Fibroblast of lung (primary cell): Measurements from ENCODE around the gene KPNB1. TPM values are rescaled to one million over a fixed set of nuclear protein-coding genes. Genes with fewer than 3 reads are reported as not detected.

Experiments
- DNase-seq, 2 donors: peaks; one replicate each; pipeline versions ENCODE4 v3.0.0 to v3.0.0-alpha.2; 2010; ENCODE audit warnings: low read depth in 2 of 2
- H2AFZ ChIP-seq: 2 replicates; pipeline ENCODE4 v1.5.1; 2012; ENCODE audit warnings: low read length, control low read depth, inconsistent platforms
- H3K27ac ChIP-seq: 2 replicates; pipeline ENCODE4 v1.5.1; 2011; ENCODE audit warnings: low read length, control low read depth; ENCODE audit not compliant: insufficient read depth
- H3K27me3 ChIP-seq: 2 replicates; pipeline ENCODE4 v1.5.1; 2011; ENCODE audit warnings: mild to moderate bottlenecking, low read length; ENCODE audit not compliant: control insufficient read depth, insufficient read depth
- H3K36me3 ChIP-seq: 2 replicates; pipeline ENCODE4 v1.5.1; 2011; ENCODE audit warnings: low read length; ENCODE audit not compliant: control insufficient read depth, insufficient read depth
- H3K4me1 ChIP-seq: 2 replicates; pipeline ENCODE4 v1.5.1; 2011; ENCODE audit warnings: low read length; ENCODE audit not compliant: control insufficient read depth, insufficient read depth; ENCODE audit errors: extremely low read depth
- H3K4me2 ChIP-seq: 2 replicates; pipeline ENCODE4 v1.5.1; 2011; ENCODE audit warnings: low read length, control low read depth; ENCODE audit not compliant: insufficient read depth; ENCODE audit errors: extremely low read depth
- H3K4me3 ChIP-seq, 4 experiments: fragments of 200-600 bp in 1 of 4; sonication (generic) in 1 of 4; replicated peaks in 1 of 4; 2 replicates each; pipeline ENCODE4 v1.5.1; 2011 to 2016; ENCODE audit warnings: low read length in 4 of 4, low read depth in 3 of 4, mild to moderate bottlenecking in 3 of 4, control low read depth in 2 of 4, inconsistent platforms in 1 of 4, mixed read lengths in 1 of 4; ENCODE audit not compliant: insufficient read depth in 1 of 4; ENCODE audit errors: control extremely low read depth in 1 of 4
- H3K79me2 ChIP-seq: 2 replicates; pipeline ENCODE4 v1.5.1; 2012; ENCODE audit warnings: mild to moderate bottlenecking, low read length, inconsistent platforms; ENCODE audit not compliant: control insufficient read depth, insufficient read depth
- H3K9ac ChIP-seq: 2 replicates; pipeline ENCODE4 v1.5.1; 2011; ENCODE audit warnings: mild to moderate bottlenecking, low read length, control low read depth; ENCODE audit not compliant: insufficient read depth
- H3K9me3 ChIP-seq: 2 replicates; pipeline ENCODE4 v1.5.1; 2012; ENCODE audit warnings: low read depth, low read length; ENCODE audit not compliant: control insufficient read depth, insufficient read depth
- H4K20me1 ChIP-seq: 2 replicates; pipeline ENCODE4 v1.5.1; 2011; ENCODE audit warnings: low read length; ENCODE audit not compliant: control insufficient read depth, insufficient read depth; ENCODE audit errors: extremely low read depth
- EZH2 ChIP-seq: IDR thresholded peaks from 2 replicates; pipeline ENCODE4 v1.5.1; 2012; ENCODE audit warnings: low read length, control low read depth, mild to moderate bottlenecking; ENCODE audit errors: missing control alignments
- polyA plus RNA-seq, 2 donors: library from polyadenylated mRNA; depleted of rRNA in 1 of 2; stranded (reverse) in 1 of 2; unstranded in 1 of 2; fragments of >200 nt; gene quantifications; 2 replicates each; pipeline ENCODE4 v1.2.1, GENCODE V29; 2011 to 2012; ENCODE audit warnings: missing spikeins in 1 of 2
- total RNA-seq: library from RNA; depleted of rRNA; stranded (reverse); fragments of >200 nt; gene quantifications from 2 replicates; pipeline ENCODE4 v1.2.1, GENCODE V29; 2014
- TF ChIP-seq, protein P1 (sequence below), 2 donors: IDR thresholded peaks in 1 of 2; conservative IDR thresholded peaks in 1 of 2; 1 replicate in 1 of 2; 2 replicates in 1 of 2; pipeline ENCODE4 v1.5.1; 2011 to 2012; ENCODE audit warnings: low read length in 2 of 2, control low read depth in 1 of 2, inconsistent platforms in 1 of 2, low read depth in 1 of 2, mild to moderate bottlenecking in 1 of 2

The KPNB1 gene
- total and polyA plus RNA-seq, 2 donors (not counting 1 experiment from before 2014, with no cell fraction given): 253 to 267 TPM

DNA sequence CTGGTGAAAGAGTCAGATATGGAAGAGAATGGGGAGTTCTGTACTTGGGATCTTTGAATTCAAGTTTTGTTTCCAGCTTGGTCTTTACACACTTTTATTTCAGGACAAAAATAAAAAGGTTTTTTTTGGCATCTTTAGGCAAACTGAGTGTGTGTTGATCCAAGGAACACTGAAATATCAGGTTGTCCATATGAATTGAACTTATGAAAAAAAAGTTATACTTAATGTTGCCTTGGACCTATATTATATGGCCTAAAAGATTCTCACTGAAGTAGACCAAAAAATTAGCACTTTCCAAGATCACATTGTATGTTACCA is 14.9 kb downstream of the KPNB1 start:
- no peak overlapping the region for H3K4me3 ChIP-seq
- H3K79me2 ChIP-seq: peaks cover 11% of the 10 kb centered on the region
- H3K9ac ChIP-seq: no peak overlapping the region
- H4K20me1 ChIP-seq: no peaks in the 10 kb centered on the region
- no peak overlapping the region for H3K4me2 ChIP-seq
- no peaks in the 10 kb centered on the region for H3K9me3 ChIP-seq
- no peak overlapping the region for H2AFZ ChIP-seq
- no peaks in the 10 kb centered on the region for H3K4me1 ChIP-seq
- H3K27me3 ChIP-seq: no peaks in the 10 kb centered on the region
- DNase-seq: no peak
- H3K27ac ChIP-seq: no peak overlapping the region
- H3K36me3 ChIP-seq: peaks cover 24% of the 10 kb centered on the region
- no peak for TF ChIP-seq EZH2
- TF ChIP-seq, protein P1, sequence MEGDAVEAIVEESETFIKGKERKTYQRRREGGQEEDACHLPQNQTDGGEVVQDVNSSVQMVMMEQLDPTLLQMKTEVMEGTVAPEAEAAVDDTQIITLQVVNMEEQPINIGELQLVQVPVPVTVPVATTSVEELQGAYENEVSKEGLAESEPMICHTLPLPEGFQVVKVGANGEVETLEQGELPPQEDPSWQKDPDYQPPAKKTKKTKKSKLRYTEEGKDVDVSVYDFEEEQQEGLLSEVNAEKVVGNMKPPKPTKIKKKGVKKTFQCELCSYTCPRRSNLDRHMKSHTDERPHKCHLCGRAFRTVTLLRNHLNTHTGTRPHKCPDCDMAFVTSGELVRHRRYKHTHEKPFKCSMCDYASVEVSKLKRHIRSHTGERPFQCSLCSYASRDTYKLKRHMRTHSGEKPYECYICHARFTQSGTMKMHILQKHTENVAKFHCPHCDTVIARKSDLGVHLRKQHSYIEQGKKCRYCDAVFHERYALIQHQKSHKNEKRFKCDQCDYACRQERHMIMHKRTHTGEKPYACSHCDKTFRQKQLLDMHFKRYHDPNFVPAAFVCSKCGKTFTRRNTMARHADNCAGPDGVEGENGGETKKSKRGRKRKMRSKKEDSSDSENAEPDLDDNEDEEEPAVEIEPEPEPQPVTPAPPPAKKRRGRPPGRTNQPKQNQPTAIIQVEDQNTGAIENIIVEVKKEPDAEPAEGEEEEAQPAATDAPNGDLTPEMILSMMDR (conservative IDR thresholded peaks at IDR 0.05 in 1 of 2, IDR thresholded peaks at IDR 0.05 in 1 of 2; ENCODE audit: low read depth in 1 of 2, low read length in 2 of 2): no peak

DNA sequence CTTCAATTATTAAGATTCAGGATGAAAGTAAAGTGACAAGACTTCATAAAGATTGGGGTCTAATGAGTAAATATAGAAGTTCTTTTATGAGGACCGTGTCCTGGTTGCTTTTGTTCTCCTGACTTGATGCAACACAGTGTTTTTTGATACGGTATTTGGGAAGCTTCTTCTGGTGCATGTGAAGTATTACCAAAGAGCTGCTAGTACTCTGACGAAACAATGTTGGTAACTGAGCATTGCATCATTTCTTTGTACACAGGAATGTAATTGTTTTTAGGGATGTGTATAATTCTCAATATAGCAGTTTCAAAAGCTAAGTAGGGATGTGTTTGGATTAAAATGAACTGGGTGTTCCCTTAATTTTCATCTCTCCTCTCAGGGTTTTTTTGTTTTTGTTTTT is 15.9 kb downstream of the KPNB1 start:
- no peak overlapping the region for H3K27ac ChIP-seq
- no peaks in the 10 kb centered on the region for H3K4me1 ChIP-seq
- peaks cover 32% of the 10 kb centered on the region for H3K36me3 ChIP-seq
- no peaks in the 10 kb centered on the region for H4K20me1 ChIP-seq
- no peaks in the 10 kb centered on the region for H3K9me3 ChIP-seq
- H3K9ac ChIP-seq: no peak overlapping the region
- peaks cover 10% of the 10 kb centered on the region for H3K79me2 ChIP-seq
- H2AFZ ChIP-seq: no peak overlapping the region
- H3K4me3 ChIP-seq: no peak overlapping the region
- DNase-seq: peak in 1 of 2 donors; percentile 70
- no peak overlapping the region for H3K4me2 ChIP-seq
- no peaks in the 10 kb centered on the region for H3K27me3 ChIP-seq
- TF ChIP-seq, protein P1 (conservative IDR thresholded peaks at IDR 0.05 in 1 of 2, IDR thresholded peaks at IDR 0.05 in 1 of 2; ENCODE audit: low read depth in 1 of 2, low read length in 2 of 2): no peak
- TF ChIP-seq EZH2: no peak

DNA sequence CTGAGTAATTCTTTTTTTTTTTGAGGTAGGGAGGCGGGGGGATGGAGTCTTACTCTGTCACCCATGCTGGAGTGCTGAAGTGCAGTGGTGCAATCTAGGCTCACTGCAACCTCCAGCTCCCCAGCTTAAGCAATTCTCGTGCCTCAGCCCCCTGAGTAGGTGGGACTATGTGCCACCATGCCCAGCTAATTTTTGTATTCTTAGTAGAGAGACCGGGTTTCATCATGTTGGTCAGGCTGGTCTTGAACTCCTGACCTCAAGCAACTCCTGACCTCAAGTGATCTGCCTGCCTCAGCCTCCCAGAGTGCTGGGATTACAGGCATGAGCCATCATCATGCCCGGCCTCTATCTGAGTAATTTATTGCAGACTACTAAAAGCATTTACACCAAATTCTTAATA is 19.4 kb downstream of the KPNB1 start:
- Histone ChIP-seq H3K4me1 (no peaks in the 10 kb centered on the region), H2AFZ (no peak overlapping the region), H3K27me3 (no peaks in the 10 kb centered on the region), H3K9ac (no peak overlapping the region), H3K4me3 (no peak overlapping the region), H3K79me2 (peaks cover 6% of the 10 kb centered on the region), H3K36me3 (peaks cover 29% of the 10 kb centered on the region), H4K20me1 (no peaks in the 10 kb centered on the region), H3K9me3 (no peaks in the 10 kb centered on the region), H3K27ac (no peak overlapping the region), H3K4me2 (no peak overlapping the region)
- TF ChIP-seq EZH2: no peak
- TF ChIP-seq, protein P1 (conservative IDR thresholded peaks at IDR 0.05 in 1 of 2, IDR thresholded peaks at IDR 0.05 in 1 of 2; ENCODE audit: low read depth in 1 of 2, low read length in 2 of 2): no peak
- DNase-seq: no peak
